ENCODE data around the gene HMSD.

HMSD gene

GRCh38 chr18:63994783-63995399 is 45.8 kb downstream of the HMSD start:
- DNase-seq (ENCODE audit: low spot score), result peak; percentile 34

DNA sequence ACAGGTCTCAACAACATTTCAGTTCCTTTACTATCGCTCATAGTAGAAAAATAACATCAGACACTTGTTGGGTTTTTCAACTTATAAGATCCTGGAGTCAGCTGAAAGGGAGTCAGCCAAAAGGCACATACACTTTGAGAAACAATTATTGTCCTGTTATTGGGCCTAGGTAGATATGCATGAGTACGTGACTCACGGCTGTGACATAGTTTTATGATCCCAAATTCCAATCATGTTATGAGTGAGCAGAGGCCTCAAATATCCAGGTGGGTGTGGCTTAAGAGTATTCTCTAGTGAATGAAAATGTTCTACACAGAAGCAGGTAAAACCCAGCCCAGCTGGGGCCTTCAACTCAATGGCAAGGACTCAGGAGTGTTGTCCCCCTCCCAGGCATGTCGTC is 47.9 kb downstream of the HMSD start:
- no peak for DNase-seq (ENCODE audit: low spot score)

DNA sequence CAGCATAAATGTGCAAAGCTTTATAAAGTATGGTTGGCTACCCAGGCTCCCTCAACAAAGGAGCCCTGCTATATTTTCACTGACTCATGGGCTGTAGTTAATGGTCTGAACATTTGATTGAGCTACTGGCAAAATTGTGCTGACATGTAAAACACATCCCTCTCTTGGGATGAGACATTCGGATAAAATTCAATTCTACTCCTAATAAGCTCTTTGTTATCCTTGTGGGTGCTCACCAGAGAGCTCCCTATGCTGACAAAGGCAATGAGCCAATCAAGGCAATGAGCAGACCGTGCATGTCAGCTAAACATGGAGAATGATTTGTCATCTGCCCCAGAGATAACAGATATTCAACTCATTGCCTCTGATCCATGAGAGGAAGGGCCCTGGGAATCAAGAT is 48.5 kb downstream of the HMSD start:
- no peak for DNase-seq (ENCODE audit: low spot score)

DNA sequence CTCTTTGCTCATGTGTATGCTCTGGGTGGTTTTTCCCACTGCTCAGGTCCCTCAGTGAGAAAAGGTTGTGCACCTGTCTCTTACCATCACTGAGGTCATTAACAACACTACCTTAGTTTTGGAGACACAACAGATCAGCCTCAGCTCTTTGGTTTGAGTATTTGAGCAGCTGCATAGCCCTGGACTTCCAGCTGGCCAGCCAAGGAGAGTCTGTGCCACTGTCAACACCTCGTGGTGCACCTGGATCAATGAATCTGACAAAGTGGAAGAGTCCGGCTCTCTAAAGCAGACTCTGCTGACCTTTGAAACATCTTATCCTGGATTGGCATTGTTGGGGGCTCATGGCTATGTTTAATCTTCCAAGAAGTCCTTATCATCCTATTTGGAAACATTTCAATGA is 50.8 kb downstream of the HMSD start:
- DNase-seq (ENCODE audit: low spot score), result no peak

GRCh38 chr18:64002581-64002980 is 53.5 kb downstream of the HMSD start:
- no peak for DNase-seq (ENCODE audit: low spot score)

GRCh38 chr18:64009305-64009704 is 60.2 kb downstream of the HMSD start:
- DNase-seq (ENCODE audit: low spot score), result no peak
